ENCODE results near the gene BSND.
A peak's percentile ranks its signal among the peaks of the same experiment; 100 is the strongest.

BSND gene

GRCh38 chr1:55059302-55060132 lies 60.8 kb downstream of the BSND start:
- no peak overlapping the region for H3K4me3 ChIP-seq (ENCODE audit: control insufficient read depth, low read depth, low read length)
- no peak for DNase-seq (ENCODE audit: low read depth)
- TF ChIP-seq, protein P1, sequence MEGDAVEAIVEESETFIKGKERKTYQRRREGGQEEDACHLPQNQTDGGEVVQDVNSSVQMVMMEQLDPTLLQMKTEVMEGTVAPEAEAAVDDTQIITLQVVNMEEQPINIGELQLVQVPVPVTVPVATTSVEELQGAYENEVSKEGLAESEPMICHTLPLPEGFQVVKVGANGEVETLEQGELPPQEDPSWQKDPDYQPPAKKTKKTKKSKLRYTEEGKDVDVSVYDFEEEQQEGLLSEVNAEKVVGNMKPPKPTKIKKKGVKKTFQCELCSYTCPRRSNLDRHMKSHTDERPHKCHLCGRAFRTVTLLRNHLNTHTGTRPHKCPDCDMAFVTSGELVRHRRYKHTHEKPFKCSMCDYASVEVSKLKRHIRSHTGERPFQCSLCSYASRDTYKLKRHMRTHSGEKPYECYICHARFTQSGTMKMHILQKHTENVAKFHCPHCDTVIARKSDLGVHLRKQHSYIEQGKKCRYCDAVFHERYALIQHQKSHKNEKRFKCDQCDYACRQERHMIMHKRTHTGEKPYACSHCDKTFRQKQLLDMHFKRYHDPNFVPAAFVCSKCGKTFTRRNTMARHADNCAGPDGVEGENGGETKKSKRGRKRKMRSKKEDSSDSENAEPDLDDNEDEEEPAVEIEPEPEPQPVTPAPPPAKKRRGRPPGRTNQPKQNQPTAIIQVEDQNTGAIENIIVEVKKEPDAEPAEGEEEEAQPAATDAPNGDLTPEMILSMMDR (conservative IDR thresholded peaks at IDR 0.05; ENCODE audit: control insufficient read depth, insufficient read depth, low read depth, low read length), result no peak

DNA sequence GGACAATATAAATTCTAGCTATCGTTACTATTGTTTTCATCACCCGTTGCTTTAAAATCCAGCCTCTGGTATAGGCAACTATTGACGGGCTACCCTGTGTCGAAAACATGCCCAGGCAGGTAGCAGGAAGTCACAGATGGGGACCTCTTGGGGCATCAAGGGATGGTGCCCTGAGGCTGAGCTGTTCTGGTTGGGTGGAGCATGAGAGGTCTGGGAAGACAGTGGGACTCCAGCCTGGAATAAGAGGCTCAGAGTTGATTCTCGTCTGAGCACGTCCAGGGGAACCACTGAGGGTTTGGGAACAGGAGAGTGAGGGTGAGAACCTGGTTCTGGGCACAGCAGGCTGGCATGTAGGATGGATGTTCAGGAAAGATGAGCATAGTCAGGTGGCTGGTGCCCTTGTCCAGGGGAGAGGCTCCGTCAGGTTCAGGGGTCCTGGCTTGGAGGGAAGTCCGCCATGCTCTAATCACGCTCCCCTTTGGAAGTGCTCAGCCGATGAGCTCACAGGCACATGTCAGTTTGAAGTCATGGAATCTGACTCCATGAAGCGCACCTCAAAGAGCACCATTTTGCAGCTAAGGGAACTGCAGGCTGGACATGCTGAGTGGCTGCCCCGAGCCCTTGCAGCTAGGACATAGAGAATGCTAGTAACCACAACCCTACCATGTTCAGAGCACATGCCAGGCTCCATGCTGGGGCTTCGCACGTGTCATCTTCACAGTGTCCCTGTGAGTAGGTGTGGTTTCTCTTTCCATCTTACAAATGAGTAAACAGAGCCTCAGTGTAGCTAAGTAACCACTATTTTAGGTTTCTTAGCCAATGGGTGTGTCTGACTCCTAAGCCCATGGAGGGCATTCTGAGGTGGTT lies 61.6 kb downstream of the BSND start:
- no peak overlapping the region for H3K4me3 ChIP-seq (ENCODE audit: control insufficient read depth, low read depth, low read length)
- TF ChIP-seq, protein P1 (conservative IDR thresholded peaks at IDR 0.05; ENCODE audit: control insufficient read depth, insufficient read depth, low read depth, low read length), result no peak
- DNase-seq (ENCODE audit: low read depth), result peak; percentile 25

GRCh38 chr1:55061000-55061705 lies 62.4 kb downstream of the BSND start:
- DNase-seq (ENCODE audit: low read depth), result no peak
- TF ChIP-seq, protein P1 (conservative IDR thresholded peaks at IDR 0.05; ENCODE audit: control insufficient read depth, insufficient read depth, low read depth, low read length), result no peak
- H3K4me3 ChIP-seq (ENCODE audit: control insufficient read depth, low read depth, low read length), result no peak overlapping the region
